Breast epithelium (tissue), 4 donors: ENCODE results near the gene PPT2. TPM values are rescaled to one million over a fixed set of nuclear protein-coding genes. Genes with fewer than 3 reads are reported as not detected.

Experiments used
- DNase-seq, 2 donors: peaks; one replicate each; pipeline ENCODE4 v3.0.0-alpha.2; 2019; ENCODE audit warnings: low spot score in 2 of 2
- H3K27ac ChIP-seq, 2 donors: fragments of 200-600 bp; sonication (generic) in 1 of 2; one replicate each; pipeline ENCODE4 v1.5.1; 2016 to 2019; ENCODE audit warnings: mild to moderate bottlenecking in 1 of 2
- H3K27me3 ChIP-seq, 2 donors: fragments of 200-600 bp; sonication (generic) in 1 of 2; one replicate each; pipeline versions ENCODE4 v1.5.1 to v1.6.0; 2017 to 2019; ENCODE audit warnings: control low read depth in 1 of 2, mild to moderate bottlenecking in 1 of 2
- H3K36me3 ChIP-seq: fragments of 200-600 bp; one replicate; pipeline ENCODE4 v1.5.1; 2019
- H3K4me1 ChIP-seq, 2 donors: fragments of 200-600 bp; sonication (generic); one replicate each; pipeline ENCODE4 v1.5.1; 2016 to 2019; ENCODE audit warnings: control low read depth in 1 of 2
- H3K4me3 ChIP-seq, 3 donors: fragments of 200-600 bp; sonication (generic); 1 replicate in 2 of 3; 2 replicates in 1 of 3; pipeline ENCODE4 v1.5.1; 2016 to 2019; ENCODE audit warnings: mild to moderate bottlenecking in 3 of 3, moderate library complexity in 2 of 3
- H3K9me3 ChIP-seq, 2 donors: fragments of 200-600 bp; sonication (generic) in 1 of 2; one replicate each; pipeline ENCODE4 v1.5.1; 2016 to 2019; ENCODE audit warnings: control low read depth in 1 of 2
- POLR2A ChIP-seq: fragments of 450-650 bp; IDR thresholded peaks from one replicate; pipeline ENCODE4 v1.6.1; 2016; ENCODE audit warnings: antibody characterized with exemption, mild to moderate bottlenecking, moderate library complexity
- POLR2AphosphoS5 ChIP-seq, 3 donors: sonication (generic); formaldehyde crosslinking; IDR thresholded peaks; one replicate each; pipeline ENCODE4 v1.6.1; 2017; ENCODE audit warnings: antibody characterized with exemption in 3 of 3
- intact Hi-C: fragments of 100-400 bp; cut with DNase I; formaldehyde crosslinking; loops from one replicate; pipeline ENCODE4 v1.15.1; 2023; ENCODE audit warnings: low total_unique reads
- total RNA-seq, 3 donors: library from RNA; depleted of rRNA; stranded (reverse); fragments of >200 nt; gene quantifications; one replicate each; pipeline ENCODE4 v1.1.0, GENCODE V29; 2016
- TF ChIP-seq, protein P1 (sequence below), 3 donors: fragments of 450-650 bp; IDR thresholded peaks; one replicate each; pipeline ENCODE4 v1.5.1; 2016 to 2017; ENCODE audit warnings: antibody characterized with exemption in 3 of 3, mild to moderate bottlenecking in 3 of 3, moderate library complexity in 3 of 3

The PPT2 gene
- total RNA-seq, 3 donors from 2014 or later, result 18.4 to 59.6 (median 28.5) TPM

DNA sequence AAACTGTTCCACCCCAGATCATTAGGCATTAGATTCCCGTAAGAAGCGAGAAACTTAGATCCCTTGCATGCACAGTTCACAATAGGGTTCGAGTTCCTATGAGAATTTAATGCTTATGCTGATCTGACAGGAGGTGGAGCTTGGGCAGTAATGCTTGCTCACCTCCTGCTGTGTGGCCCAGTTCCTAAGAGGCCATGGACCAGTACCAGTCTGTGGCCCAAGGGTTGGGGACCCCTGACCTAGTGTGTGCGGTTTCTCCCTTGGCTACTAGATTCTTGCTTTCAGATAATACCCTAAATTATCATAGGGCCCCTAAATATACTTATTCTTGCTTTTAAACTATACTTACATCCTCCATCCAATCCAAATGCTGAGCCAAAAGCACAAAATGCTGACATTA is 40.4 kb downstream of the PPT2 start:
- intact Hi-C loops, result no loop called here
- Histone ChIP-seq H3K9me3 (no peaks in the 10 kb centered on the region), H3K36me3 (no peaks in the 10 kb centered on the region), H3K4me1 (peaks cover 3 to 12% of the 10 kb centered on the region in 2 donors), H3K27me3 (no peaks in the 10 kb centered on the region), H3K27ac (peak overlapping the region; percentile 100), H3K4me3 (no peak overlapping the region)
- TF ChIP-seq POLR2AphosphoS5 (IDR thresholded peaks at IDR 0.05) (no peak), POLR2A (no peak)
- TF ChIP-seq, protein P1, sequence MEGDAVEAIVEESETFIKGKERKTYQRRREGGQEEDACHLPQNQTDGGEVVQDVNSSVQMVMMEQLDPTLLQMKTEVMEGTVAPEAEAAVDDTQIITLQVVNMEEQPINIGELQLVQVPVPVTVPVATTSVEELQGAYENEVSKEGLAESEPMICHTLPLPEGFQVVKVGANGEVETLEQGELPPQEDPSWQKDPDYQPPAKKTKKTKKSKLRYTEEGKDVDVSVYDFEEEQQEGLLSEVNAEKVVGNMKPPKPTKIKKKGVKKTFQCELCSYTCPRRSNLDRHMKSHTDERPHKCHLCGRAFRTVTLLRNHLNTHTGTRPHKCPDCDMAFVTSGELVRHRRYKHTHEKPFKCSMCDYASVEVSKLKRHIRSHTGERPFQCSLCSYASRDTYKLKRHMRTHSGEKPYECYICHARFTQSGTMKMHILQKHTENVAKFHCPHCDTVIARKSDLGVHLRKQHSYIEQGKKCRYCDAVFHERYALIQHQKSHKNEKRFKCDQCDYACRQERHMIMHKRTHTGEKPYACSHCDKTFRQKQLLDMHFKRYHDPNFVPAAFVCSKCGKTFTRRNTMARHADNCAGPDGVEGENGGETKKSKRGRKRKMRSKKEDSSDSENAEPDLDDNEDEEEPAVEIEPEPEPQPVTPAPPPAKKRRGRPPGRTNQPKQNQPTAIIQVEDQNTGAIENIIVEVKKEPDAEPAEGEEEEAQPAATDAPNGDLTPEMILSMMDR (IDR thresholded peaks at IDR 0.05), result no peak
- no peak for DNase-seq

DNA sequence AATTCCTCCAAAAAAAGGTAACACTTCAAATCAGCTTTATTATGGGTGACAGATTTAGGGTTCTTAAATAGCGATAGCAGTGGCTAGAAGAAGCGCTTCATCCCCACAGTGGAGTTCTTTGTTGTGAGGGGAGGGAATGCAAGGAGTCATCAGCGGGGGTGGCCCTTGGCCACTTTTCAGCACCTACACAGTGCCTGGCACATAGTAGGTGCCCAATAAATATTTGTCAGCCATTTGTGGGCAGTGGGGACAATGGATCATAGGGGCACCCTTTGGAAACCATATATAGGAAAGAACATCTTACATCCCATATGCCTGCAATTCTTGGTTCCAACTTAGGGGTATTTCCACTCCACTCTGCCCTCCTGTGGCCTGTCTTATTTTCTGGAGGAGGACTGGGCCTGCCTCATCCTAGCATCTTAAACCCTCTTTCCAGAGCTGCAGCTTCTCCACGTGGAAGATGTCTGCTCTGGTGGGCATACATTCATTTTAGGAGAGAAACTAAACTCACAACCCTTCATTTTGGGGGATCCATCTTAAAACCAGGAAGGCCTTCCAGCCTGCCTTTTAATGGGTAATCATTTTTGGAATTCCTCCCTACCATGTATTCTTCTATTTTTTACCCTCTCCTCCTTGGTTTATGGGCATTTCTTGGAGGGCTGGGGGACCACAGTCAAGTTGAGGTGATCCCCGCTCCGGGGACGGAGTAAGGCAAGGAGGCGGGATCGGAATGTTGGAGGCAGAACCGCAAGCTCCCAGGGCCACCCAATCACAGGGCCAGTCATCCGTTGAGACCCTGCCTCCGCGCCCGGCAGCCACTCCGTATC is 41.1 kb downstream of the PPT2 start:
- Histone ChIP-seq H3K4me1 (peaks cover 3 to 12% of the 10 kb centered on the region in 2 donors), H3K9me3 (no peaks in the 10 kb centered on the region), H3K27ac (peak overlapping the region; percentile 100), H3K4me3 (peak overlapping the region; percentile 32 to 87 (median 58)), H3K36me3 (no peaks in the 10 kb centered on the region), H3K27me3 (no peaks in the 10 kb centered on the region)
- peak in 2 of 3 donors; percentile 47 to 92 for TF ChIP-seq POLR2AphosphoS5 (IDR thresholded peaks at IDR 0.05)
- TF ChIP-seq, protein P1 (IDR thresholded peaks at IDR 0.05), result peak; percentile 44 to 65 (median 58)
- TF ChIP-seq POLR2A, result peak; percentile 75
- DNase-seq, result peak in 1 of 2 donors; percentile 58
- intact Hi-C loops, result no loop called here

DNA sequence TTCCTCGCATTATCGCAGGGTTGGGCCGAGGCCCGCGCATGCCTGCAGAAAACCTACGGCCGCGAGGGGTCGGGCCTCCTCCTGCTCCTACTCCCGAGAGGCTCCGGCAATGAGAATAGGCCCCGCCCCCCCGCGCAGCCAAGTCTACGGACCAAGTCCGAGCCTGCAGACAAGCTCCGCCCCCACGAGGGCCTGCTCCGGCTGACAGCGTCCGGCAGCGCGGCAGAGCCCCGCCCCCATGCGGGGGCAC is 41.6 kb downstream of the PPT2 start:
- peak; percentile 100 for DNase-seq
- peak overlapping the region; percentile 73 to 92 (median 87) for H3K4me3 ChIP-seq
- no peaks in the 10 kb centered on the region for H3K36me3 ChIP-seq
- H3K27ac ChIP-seq, result peak overlapping the region; percentile 100
- H3K27me3 ChIP-seq, result no peaks in the 10 kb centered on the region
- H3K4me1 ChIP-seq, result peaks cover 3 to 10% of the 10 kb centered on the region in 2 donors
- H3K9me3 ChIP-seq, result no peaks in the 10 kb centered on the region
- intact Hi-C loops, result no loop called here
- TF ChIP-seq, protein P1 (IDR thresholded peaks at IDR 0.05), result peak in 2 of 3 donors; percentile 45 to 58
- TF ChIP-seq POLR2A (no peak), POLR2AphosphoS5 (IDR thresholded peaks at IDR 0.05) (no peak)

DNA sequence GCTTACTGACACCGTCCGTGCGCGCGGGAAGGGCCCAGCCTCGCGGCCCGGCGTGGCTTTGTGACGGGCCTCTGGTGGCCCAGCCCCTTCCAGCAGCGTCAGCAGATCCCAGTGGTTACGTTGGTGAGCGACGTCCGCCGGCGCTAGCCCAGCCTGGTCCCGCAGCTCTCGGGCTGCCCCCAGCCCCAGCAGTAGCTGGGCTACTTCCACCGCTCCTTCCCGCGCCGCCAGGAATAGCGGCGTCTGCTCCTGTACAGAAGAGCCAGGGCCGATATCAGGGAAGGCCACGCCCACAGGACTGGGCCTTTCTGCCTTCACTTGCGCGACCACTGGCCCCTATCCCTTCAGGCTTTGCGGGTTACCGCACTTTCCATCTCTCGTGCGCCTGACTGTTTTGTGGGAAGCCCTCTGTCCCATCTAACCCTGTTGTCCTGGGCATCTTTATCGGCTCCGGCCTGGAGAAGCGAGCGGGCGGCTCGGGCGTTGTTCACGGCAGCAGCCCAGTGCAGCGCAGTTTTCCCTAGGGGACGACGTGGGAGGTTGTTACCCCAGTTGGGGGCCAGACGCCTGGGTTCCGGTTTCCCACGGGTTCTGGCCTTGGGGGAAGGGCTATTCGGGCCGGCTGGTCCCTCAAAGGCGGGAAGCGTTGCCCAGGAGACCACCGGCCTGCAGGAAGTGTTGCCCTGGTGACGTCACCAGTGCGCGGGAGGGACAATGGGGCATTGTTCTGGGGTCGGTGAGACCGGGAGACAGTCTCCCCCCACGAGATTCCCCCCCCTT is 42.2 kb downstream of the PPT2 start:
- Histone ChIP-seq H3K4me1 (peaks cover 3 to 6% of the 10 kb centered on the region in 2 donors), H3K4me3 (peak overlapping the region; percentile 73 to 92 (median 87)), H3K9me3 (no peaks in the 10 kb centered on the region), H3K27ac (peak overlapping the region; percentile 100), H3K36me3 (no peaks in the 10 kb centered on the region), H3K27me3 (no peaks in the 10 kb centered on the region)
- intact Hi-C loops, result no loop called here
- DNase-seq, result peak; percentile 91 to 98
- TF ChIP-seq POLR2AphosphoS5 (IDR thresholded peaks at IDR 0.05) (peak; percentile 83 to 98 (median 97)), POLR2A (peak; percentile 98)
- TF ChIP-seq, protein P1 (IDR thresholded peaks at IDR 0.05), result no peak
